Measurements from ENCODE around the gene CAPN13.

Gene CAPN13, protein sequence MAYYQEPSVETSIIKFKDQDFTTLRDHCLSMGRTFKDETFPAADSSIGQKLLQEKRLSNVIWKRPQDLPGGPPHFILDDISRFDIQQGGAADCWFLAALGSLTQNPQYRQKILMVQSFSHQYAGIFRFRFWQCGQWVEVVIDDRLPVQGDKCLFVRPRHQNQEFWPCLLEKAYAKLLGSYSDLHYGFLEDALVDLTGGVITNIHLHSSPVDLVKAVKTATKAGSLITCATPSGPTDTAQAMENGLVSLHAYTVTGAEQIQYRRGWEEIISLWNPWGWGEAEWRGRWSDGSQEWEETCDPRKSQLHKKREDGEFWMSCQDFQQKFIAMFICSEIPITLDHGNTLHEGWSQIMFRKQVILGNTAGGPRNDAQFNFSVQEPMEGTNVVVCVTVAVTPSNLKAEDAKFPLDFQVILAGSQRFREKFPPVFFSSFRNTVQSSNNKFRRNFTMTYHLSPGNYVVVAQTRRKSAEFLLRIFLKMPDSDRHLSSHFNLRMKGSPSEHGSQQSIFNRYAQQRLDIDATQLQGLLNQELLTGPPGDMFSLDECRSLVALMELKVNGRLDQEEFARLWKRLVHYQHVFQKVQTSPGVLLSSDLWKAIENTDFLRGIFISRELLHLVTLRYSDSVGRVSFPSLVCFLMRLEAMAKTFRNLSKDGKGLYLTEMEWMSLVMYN

DNA sequence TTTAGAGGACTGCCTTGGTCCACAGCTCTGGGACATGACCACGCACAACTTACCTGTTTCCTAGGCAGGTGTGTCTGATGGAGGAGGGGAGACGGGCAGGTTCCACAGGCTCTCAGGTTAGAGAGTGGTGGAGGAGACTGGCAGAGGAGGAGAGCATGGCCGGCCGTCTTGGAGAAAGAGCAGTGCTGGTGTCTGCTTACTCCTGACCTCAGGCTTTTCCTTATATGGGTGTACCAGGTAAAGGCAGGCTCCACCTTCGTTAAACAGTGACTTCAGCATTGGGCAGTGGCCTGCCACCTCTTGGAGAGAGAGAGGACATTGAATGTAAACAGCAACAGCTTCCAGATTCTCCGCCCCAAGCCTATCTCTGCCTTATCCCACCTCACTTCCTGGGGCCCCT is at the start of gene CAPN13:
Gene CAPN13, minus strand, starts transcription at position 198 of the 400 bp plus-strand sequence. CDS start 20,121 bp downstream, outside the sequence.
- peak within 1 kb of the TSS; percentile 71 to 85 for H3K4me3 ChIP-seq (ENCODE audit: low read length in 2 of 2)
- peak within 1 kb of the TSS; percentile 70 to 81 for H3K27ac ChIP-seq (ENCODE audit: low read depth in 2 of 2, low read length in 2 of 2)
- peaks cover 3 to 21% of the 10 kb centered on the region in 2 donors for H3K4me1 ChIP-seq (ENCODE audit: control insufficient read depth in 2 of 2, insufficient read depth in 2 of 2, low read length in 2 of 2)
- H3K9me3 ChIP-seq (ENCODE audit: control insufficient read depth in 2 of 2, low read length in 2 of 2): no peaks in the 10 kb centered on the region
- peaks cover 0 to 2% of the 10 kb centered on the region in 2 donors for H3K27me3 ChIP-seq (ENCODE audit: control insufficient read depth in 2 of 2, insufficient read depth in 2 of 2, low read length in 2 of 2)
- peak within 1 kb of the TSS in 1 of 2 donors; percentile 74 for H3K9ac ChIP-seq (ENCODE audit: low read depth in 1 of 2, low read length in 2 of 2)
- H3K36me3 ChIP-seq (ENCODE audit: control insufficient read depth in 2 of 2, insufficient read depth in 2 of 2, low read length in 2 of 2): no peaks in the 10 kb centered on the region

DNA sequence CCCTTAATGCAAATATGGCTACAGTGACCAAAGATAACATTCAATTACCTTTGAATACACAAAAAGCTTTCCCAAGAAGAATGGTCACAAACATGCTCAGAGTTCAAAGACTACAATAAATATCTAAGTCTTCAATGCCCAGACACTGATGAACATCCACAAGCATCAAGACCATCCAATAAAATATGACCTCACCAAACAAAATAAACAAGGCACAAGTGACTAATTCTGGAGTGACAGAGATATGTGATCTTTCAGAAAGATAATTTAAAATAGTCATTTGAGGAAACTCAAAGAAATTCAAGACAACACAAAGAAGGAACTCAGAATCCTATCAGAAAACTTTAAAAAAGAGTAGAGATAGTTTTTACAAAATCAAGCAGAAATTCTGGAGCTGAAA is 40.6 kb upstream of the CAPN13 start:
- H3K36me3 ChIP-seq (ENCODE audit: control insufficient read depth in 2 of 2, insufficient read depth in 2 of 2, low read length in 2 of 2): no peaks in the 10 kb centered on the region
- no peak overlapping the region for H3K27ac ChIP-seq (ENCODE audit: low read depth in 2 of 2, low read length in 2 of 2)
- H3K9me3 ChIP-seq (ENCODE audit: control insufficient read depth in 2 of 2, low read length in 2 of 2): no peaks in the 10 kb centered on the region
- no peaks in the 10 kb centered on the region for H3K27me3 ChIP-seq (ENCODE audit: control insufficient read depth in 2 of 2, insufficient read depth in 2 of 2, low read length in 2 of 2)
- no peaks in the 10 kb centered on the region for H3K4me1 ChIP-seq (ENCODE audit: control insufficient read depth in 2 of 2, insufficient read depth in 2 of 2, low read length in 2 of 2)
- H3K4me3 ChIP-seq (ENCODE audit: low read length in 2 of 2): no peak overlapping the region
- H3K9ac ChIP-seq (ENCODE audit: low read depth in 1 of 2, low read length in 2 of 2): no peak overlapping the region

DNA sequence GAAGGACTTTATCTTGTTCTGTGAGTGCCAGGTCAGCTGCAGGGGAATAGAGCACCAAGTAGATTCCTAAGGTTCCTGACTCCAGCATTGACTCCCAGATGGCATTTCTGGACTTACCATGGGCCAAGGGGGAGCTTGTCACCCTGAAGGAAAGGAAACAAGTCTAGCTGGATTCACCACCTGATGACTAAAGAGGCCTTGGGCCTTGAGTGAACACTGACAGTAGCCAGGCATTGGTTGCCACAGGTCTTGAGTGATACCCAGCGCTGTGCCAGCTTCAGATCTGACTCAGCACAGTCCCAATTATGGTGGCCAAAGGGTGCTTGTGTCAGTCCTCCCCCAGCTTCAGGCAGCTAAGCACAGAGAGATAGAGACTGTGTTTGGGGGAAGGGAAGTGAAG is 40.1 kb upstream of the CAPN13 start:
- no peaks in the 10 kb centered on the region for H3K9me3 ChIP-seq (ENCODE audit: control insufficient read depth in 2 of 2, low read length in 2 of 2)
- no peak overlapping the region for H3K9ac ChIP-seq (ENCODE audit: low read depth in 1 of 2, low read length in 2 of 2)
- no peak overlapping the region for H3K27ac ChIP-seq (ENCODE audit: low read depth in 2 of 2, low read length in 2 of 2)
- H3K4me3 ChIP-seq (ENCODE audit: low read length in 2 of 2): no peak overlapping the region
- H3K27me3 ChIP-seq (ENCODE audit: control insufficient read depth in 2 of 2, insufficient read depth in 2 of 2, low read length in 2 of 2): no peaks in the 10 kb centered on the region
- no peaks in the 10 kb centered on the region for H3K4me1 ChIP-seq (ENCODE audit: control insufficient read depth in 2 of 2, insufficient read depth in 2 of 2, low read length in 2 of 2)
- H3K36me3 ChIP-seq (ENCODE audit: control insufficient read depth in 2 of 2, insufficient read depth in 2 of 2, low read length in 2 of 2): no peaks in the 10 kb centered on the region

DNA sequence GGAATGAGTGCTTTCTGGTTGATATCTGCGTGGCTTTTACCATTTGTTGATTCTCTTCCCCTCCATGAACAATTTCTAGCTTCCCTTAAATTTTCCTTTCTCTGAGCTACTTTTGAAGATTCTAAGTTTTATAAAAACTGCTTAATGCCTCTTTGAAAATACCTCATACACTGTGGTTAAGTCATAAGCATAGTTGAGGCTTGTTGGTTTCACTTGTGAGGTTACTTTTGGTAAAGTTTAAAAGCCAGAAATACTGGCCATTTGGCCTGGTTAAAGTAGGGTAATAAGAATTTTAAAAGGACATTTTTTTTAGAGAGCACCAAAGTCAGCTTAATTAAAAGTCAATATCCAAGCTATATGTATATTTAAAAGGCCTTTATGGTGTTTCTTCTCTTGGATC is 21.3 kb upstream of the CAPN13 start:
- Histone ChIP-seq H3K36me3 (ENCODE audit: control insufficient read depth in 2 of 2, insufficient read depth in 2 of 2, low read length in 2 of 2) (no peaks in the 10 kb centered on the region), H3K27me3 (ENCODE audit: control insufficient read depth in 2 of 2, insufficient read depth in 2 of 2, low read length in 2 of 2) (no peaks in the 10 kb centered on the region), H3K9me3 (ENCODE audit: control insufficient read depth in 2 of 2, low read length in 2 of 2) (no peaks in the 10 kb centered on the region), H3K9ac (ENCODE audit: low read depth in 1 of 2, low read length in 2 of 2) (no peak overlapping the region), H3K4me3 (ENCODE audit: low read length in 2 of 2) (no peak overlapping the region), H3K4me1 (ENCODE audit: control insufficient read depth in 2 of 2, insufficient read depth in 2 of 2, low read length in 2 of 2) (no peaks in the 10 kb centered on the region), H3K27ac (ENCODE audit: low read depth in 2 of 2, low read length in 2 of 2) (no peak overlapping the region)

DNA sequence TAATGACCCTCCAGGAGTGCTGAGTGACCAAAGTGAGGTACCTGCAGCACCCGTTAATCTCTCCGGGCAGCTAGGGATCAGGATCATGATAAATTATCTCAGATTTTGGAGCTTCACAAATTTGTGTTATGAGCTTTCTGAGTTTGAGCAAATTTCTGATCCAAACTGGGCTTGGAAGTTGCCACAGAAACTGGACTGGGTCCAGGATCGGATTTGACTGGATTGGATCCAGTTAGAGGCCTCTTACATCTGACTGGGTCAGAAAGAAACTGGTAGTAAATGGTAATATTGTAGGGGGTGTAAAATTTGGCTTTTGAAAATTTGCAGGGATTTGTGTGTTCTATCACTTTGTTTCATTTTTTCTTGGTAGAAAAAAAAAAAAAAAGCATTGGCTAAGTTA is 19.7 kb upstream of the CAPN13 start:
- Histone ChIP-seq H3K27me3 (ENCODE audit: control insufficient read depth in 2 of 2, insufficient read depth in 2 of 2, low read length in 2 of 2) (no peaks in the 10 kb centered on the region), H3K27ac (ENCODE audit: low read depth in 2 of 2, low read length in 2 of 2) (no peak overlapping the region), H3K9me3 (ENCODE audit: control insufficient read depth in 2 of 2, low read length in 2 of 2) (no peaks in the 10 kb centered on the region), H3K9ac (ENCODE audit: low read depth in 1 of 2, low read length in 2 of 2) (no peak overlapping the region), H3K4me3 (ENCODE audit: low read length in 2 of 2) (no peak overlapping the region), H3K4me1 (ENCODE audit: control insufficient read depth in 2 of 2, insufficient read depth in 2 of 2, low read length in 2 of 2) (no peaks in the 10 kb centered on the region), H3K36me3 (ENCODE audit: control insufficient read depth in 2 of 2, insufficient read depth in 2 of 2, low read length in 2 of 2) (no peaks in the 10 kb centered on the region)

DNA sequence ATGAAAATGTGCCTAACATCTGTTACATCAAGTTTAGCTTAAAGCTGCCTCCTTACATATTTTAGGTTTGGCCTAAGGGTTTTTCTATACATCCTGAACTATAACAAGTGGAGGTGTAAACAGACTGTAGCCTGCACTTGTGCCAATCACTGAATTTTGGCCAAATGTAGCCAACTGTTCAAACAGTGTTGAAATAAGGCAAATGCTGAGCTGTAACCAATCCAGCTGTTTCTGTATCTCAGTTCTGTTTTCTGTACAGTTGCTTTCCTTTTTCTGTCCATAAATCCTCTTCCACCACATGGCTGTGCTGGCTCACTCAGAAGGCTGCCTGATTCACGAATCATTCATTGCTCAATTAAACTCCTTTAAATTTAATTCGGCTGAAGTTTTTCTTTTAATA is 19.2 kb upstream of the CAPN13 start:
- Histone ChIP-seq H3K9me3 (ENCODE audit: control insufficient read depth in 2 of 2, low read length in 2 of 2) (no peaks in the 10 kb centered on the region), H3K36me3 (ENCODE audit: control insufficient read depth in 2 of 2, insufficient read depth in 2 of 2, low read length in 2 of 2) (no peaks in the 10 kb centered on the region), H3K4me1 (ENCODE audit: control insufficient read depth in 2 of 2, insufficient read depth in 2 of 2, low read length in 2 of 2) (no peaks in the 10 kb centered on the region), H3K9ac (ENCODE audit: low read depth in 1 of 2, low read length in 2 of 2) (no peak overlapping the region), H3K27me3 (ENCODE audit: control insufficient read depth in 2 of 2, insufficient read depth in 2 of 2, low read length in 2 of 2) (no peaks in the 10 kb centered on the region), H3K4me3 (ENCODE audit: low read length in 2 of 2) (no peak overlapping the region), H3K27ac (ENCODE audit: low read depth in 2 of 2, low read length in 2 of 2) (no peak overlapping the region)

DNA sequence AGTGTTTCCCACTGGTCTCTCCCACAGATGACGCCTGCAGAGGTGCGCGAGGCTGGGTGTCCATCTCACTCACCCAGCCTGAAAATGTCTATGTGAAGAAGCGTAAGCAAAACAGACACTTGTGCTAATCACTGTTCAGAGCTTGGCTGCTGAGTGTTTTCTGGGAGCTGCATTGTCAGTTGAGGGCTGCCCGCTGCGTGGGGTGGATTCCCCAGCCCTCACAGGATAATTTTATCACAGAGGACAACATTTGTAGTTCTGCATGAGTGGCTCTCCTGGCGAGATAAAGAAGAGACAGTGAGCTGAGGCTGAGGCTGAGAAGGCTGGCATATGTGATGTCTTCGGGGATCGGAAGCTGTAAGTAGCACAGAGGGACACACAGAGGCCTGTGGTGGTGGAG is 16.2 kb upstream of the CAPN13 start:
- Histone ChIP-seq H3K27ac (ENCODE audit: low read depth in 2 of 2, low read length in 2 of 2) (no peak overlapping the region), H3K4me3 (ENCODE audit: low read length in 2 of 2) (no peak overlapping the region), H3K36me3 (ENCODE audit: control insufficient read depth in 2 of 2, insufficient read depth in 2 of 2, low read length in 2 of 2) (no peaks in the 10 kb centered on the region), H3K4me1 (ENCODE audit: control insufficient read depth in 2 of 2, insufficient read depth in 2 of 2, low read length in 2 of 2) (no peaks in the 10 kb centered on the region), H3K27me3 (ENCODE audit: control insufficient read depth in 2 of 2, insufficient read depth in 2 of 2, low read length in 2 of 2) (no peaks in the 10 kb centered on the region), H3K9me3 (ENCODE audit: control insufficient read depth in 2 of 2, low read length in 2 of 2) (no peaks in the 10 kb centered on the region), H3K9ac (ENCODE audit: low read depth in 1 of 2, low read length in 2 of 2) (no peak overlapping the region)

DNA sequence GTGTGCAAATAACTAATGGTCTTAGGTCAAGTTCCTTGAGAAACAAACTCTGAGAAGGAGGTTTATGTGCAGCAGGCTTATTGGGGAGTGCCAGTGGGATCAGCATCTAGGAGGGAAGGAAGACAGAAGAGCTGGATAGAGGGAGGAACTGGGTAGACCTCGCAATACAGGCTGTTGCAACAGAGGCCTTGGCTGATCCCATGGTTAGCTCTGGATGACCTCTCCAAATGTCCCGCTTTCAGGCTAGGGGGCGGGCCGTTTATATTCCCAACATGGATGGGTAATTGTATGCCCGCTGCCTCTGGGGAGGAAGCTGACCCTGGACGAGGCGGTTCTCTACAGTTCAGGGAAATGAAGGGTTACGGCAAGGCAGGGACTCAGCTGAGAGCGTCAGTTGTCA is 14.7 kb upstream of the CAPN13 start:
- no peaks in the 10 kb centered on the region for H3K4me1 ChIP-seq (ENCODE audit: control insufficient read depth in 2 of 2, insufficient read depth in 2 of 2, low read length in 2 of 2)
- H3K9me3 ChIP-seq (ENCODE audit: control insufficient read depth in 2 of 2, low read length in 2 of 2): no peaks in the 10 kb centered on the region
- no peak overlapping the region for H3K27ac ChIP-seq (ENCODE audit: low read depth in 2 of 2, low read length in 2 of 2)
- H3K9ac ChIP-seq (ENCODE audit: low read depth in 1 of 2, low read length in 2 of 2): no peak overlapping the region
- H3K36me3 ChIP-seq (ENCODE audit: control insufficient read depth in 2 of 2, insufficient read depth in 2 of 2, low read length in 2 of 2): no peaks in the 10 kb centered on the region
- no peak overlapping the region for H3K4me3 ChIP-seq (ENCODE audit: low read length in 2 of 2)
- H3K27me3 ChIP-seq (ENCODE audit: control insufficient read depth in 2 of 2, insufficient read depth in 2 of 2, low read length in 2 of 2): no peaks in the 10 kb centered on the region

DNA sequence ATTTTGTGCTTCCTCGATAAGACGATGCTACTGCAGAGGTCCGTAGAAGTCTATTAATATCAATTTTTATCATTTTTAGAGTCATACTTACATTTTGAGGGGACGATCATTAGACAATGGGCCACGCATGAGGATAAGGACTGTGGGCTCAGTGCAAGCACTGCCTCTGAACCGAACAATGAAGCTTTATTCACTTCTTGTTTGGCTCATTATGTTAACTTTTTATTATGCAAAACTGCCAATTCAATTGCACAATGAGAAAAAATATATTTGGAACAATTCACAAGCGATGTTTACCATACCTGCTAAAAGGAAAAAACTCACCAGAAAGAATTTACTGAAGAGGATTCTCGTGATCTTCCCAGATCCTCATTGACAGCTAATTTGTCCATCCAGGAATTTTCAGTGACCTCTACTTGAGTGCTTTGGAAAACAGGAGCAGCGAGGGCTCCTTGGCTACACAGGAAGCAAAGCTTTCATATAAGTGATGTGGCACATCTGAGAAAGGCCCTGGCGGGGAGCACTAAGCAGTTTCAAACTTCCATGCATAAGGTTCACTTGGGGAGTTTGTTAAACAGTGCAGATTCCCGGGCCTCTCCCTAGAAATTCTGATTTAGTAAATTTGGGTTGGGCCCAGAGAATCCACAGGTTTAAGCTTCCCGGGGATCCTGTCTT is 13.3 kb upstream of the CAPN13 start:
- Histone ChIP-seq H3K4me1 (ENCODE audit: control insufficient read depth in 2 of 2, insufficient read depth in 2 of 2, low read length in 2 of 2) (no peaks in the 10 kb centered on the region), H3K9ac (ENCODE audit: low read depth in 1 of 2, low read length in 2 of 2) (no peak overlapping the region), H3K27ac (ENCODE audit: low read depth in 2 of 2, low read length in 2 of 2) (no peak overlapping the region), H3K27me3 (ENCODE audit: control insufficient read depth in 2 of 2, insufficient read depth in 2 of 2, low read length in 2 of 2) (no peaks in the 10 kb centered on the region), H3K36me3 (ENCODE audit: control insufficient read depth in 2 of 2, insufficient read depth in 2 of 2, low read length in 2 of 2) (no peaks in the 10 kb centered on the region), H3K4me3 (ENCODE audit: low read length in 2 of 2) (no peak overlapping the region), H3K9me3 (ENCODE audit: control insufficient read depth in 2 of 2, low read length in 2 of 2) (no peaks in the 10 kb centered on the region)

DNA sequence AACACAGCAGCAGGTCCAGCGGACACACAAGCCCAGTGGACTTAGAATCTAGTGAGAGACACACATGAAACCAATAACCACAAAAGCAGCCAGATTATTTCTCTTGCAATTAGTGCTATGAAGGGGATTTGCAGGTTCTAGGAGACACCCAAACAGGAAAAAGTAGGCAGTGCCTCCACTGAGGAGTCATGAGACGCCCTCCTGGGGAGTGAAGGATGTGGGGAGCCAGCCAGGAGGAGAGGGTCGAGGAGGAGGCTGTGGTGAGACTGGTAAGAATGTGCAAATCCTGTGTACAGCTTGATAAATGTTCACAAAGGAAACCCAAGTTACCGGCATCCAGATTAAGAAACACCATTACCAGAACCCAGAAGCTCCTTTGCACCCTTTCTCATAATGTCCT is 2.7 kb upstream of the CAPN13 start:
- no peaks in the 10 kb centered on the region for H3K9me3 ChIP-seq (ENCODE audit: control insufficient read depth in 2 of 2, low read length in 2 of 2)
- no peak overlapping the region for H3K27ac ChIP-seq (ENCODE audit: low read depth in 2 of 2, low read length in 2 of 2)
- no peak overlapping the region for H3K4me3 ChIP-seq (ENCODE audit: low read length in 2 of 2)
- H3K9ac ChIP-seq (ENCODE audit: low read depth in 1 of 2, low read length in 2 of 2): no peak overlapping the region
- H3K4me1 ChIP-seq (ENCODE audit: control insufficient read depth in 2 of 2, insufficient read depth in 2 of 2, low read length in 2 of 2): peaks cover 3 to 21% of the 10 kb centered on the region in 2 donors
- no peaks in the 10 kb centered on the region for H3K36me3 ChIP-seq (ENCODE audit: control insufficient read depth in 2 of 2, insufficient read depth in 2 of 2, low read length in 2 of 2)
- H3K27me3 ChIP-seq (ENCODE audit: control insufficient read depth in 2 of 2, insufficient read depth in 2 of 2, low read length in 2 of 2): no peaks in the 10 kb centered on the region

Data from mucosa of rectum (tissue), 2 donors.